PFSK-1 (cell line): ENCODE results near the gene CCNI.

Experiments
- FOXP2 ChIP-seq: optimal IDR thresholded peaks from 2 replicates; pipeline ENCODE3; 2011; ENCODE audit warnings: borderline replicate concordance, control low read depth, inconsistent platforms; ENCODE audit not compliant: insufficient read depth; ENCODE audit errors: extremely low read length, extremely low read depth
- POLR2AphosphoS5 ChIP-seq: IDR thresholded peaks from 2 replicates; pipeline ENCODE4 v1.6.1; 2012; ENCODE audit warnings: low read depth, mild to moderate bottlenecking, control low read depth, low read length, moderate library complexity
- SIN3A ChIP-seq: IDR thresholded peaks from 2 replicates; pipeline ENCODE4 v1.6.1; 2012; ENCODE audit warnings: mild to moderate bottlenecking, low read length, moderate library complexity, borderline replicate concordance; ENCODE audit not compliant: insufficient read depth
- TAF1 ChIP-seq: IDR thresholded peaks from 2 replicates; pipeline ENCODE4 v1.6.1; 2012; ENCODE audit warnings: low read length, control low read depth, borderline replicate concordance; ENCODE audit not compliant: insufficient read depth
- TF ChIP-seq, protein P1 (sequence below), 2 experiments: IDR thresholded peaks; 2 replicates each; pipeline versions ENCODE4 v1.6.1 to v1.8.0; 2011 to 2012; ENCODE audit warnings: low read depth in 2 of 2, low read length in 2 of 2, control low read depth in 1 of 2, inconsistent platforms in 1 of 2, mild to moderate bottlenecking in 1 of 2, moderate library complexity in 1 of 2; ENCODE audit not compliant: insufficient read depth in 1 of 2

The CCNI gene

DNA sequence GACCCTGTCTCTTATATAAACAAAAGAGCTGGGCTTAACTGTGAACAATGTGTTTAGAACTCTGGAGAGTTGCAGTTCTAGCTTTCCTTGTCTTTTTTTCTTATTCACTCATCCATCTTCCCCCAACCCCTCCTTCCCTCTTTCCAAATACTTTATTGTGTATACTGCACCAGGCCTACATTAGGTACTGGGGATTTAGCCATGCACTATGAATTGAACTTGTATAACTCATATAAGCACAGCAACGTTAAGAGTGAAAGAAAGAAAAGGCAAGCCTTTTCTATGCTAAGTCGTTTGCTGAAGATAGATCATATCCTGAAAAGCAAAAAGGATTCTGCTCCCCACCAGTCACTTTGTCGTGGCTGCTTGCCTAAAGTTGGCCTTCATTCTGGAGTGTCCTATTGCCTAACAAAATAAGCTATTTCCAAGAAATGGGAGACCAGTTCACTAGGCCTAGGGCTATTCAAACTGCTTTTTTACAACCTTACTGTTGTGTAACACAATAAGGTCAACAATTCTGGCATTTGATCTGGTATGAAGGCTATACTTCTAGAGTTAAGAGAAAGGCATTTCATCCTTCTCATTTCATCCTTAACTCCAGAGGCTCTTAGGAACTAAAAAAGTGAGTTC, 32.2 kb downstream of the CCNI start:
- TF ChIP-seq FOXP2 (no peak), TAF1 (no peak), POLR2AphosphoS5 (no peak), SIN3A (no peak)
- TF ChIP-seq, protein P1, sequence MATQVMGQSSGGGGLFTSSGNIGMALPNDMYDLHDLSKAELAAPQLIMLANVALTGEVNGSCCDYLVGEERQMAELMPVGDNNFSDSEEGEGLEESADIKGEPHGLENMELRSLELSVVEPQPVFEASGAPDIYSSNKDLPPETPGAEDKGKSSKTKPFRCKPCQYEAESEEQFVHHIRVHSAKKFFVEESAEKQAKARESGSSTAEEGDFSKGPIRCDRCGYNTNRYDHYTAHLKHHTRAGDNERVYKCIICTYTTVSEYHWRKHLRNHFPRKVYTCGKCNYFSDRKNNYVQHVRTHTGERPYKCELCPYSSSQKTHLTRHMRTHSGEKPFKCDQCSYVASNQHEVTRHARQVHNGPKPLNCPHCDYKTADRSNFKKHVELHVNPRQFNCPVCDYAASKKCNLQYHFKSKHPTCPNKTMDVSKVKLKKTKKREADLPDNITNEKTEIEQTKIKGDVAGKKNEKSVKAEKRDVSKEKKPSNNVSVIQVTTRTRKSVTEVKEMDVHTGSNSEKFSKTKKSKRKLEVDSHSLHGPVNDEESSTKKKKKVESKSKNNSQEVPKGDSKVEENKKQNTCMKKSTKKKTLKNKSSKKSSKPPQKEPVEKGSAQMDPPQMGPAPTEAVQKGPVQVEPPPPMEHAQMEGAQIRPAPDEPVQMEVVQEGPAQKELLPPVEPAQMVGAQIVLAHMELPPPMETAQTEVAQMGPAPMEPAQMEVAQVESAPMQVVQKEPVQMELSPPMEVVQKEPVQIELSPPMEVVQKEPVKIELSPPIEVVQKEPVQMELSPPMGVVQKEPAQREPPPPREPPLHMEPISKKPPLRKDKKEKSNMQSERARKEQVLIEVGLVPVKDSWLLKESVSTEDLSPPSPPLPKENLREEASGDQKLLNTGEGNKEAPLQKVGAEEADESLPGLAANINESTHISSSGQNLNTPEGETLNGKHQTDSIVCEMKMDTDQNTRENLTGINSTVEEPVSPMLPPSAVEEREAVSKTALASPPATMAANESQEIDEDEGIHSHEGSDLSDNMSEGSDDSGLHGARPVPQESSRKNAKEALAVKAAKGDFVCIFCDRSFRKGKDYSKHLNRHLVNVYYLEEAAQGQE (IDR thresholded peaks at IDR 0.05; ENCODE audit: insufficient read depth in 1 of 2, low read depth in 2 of 2, low read length in 2 of 2): no peak

DNA sequence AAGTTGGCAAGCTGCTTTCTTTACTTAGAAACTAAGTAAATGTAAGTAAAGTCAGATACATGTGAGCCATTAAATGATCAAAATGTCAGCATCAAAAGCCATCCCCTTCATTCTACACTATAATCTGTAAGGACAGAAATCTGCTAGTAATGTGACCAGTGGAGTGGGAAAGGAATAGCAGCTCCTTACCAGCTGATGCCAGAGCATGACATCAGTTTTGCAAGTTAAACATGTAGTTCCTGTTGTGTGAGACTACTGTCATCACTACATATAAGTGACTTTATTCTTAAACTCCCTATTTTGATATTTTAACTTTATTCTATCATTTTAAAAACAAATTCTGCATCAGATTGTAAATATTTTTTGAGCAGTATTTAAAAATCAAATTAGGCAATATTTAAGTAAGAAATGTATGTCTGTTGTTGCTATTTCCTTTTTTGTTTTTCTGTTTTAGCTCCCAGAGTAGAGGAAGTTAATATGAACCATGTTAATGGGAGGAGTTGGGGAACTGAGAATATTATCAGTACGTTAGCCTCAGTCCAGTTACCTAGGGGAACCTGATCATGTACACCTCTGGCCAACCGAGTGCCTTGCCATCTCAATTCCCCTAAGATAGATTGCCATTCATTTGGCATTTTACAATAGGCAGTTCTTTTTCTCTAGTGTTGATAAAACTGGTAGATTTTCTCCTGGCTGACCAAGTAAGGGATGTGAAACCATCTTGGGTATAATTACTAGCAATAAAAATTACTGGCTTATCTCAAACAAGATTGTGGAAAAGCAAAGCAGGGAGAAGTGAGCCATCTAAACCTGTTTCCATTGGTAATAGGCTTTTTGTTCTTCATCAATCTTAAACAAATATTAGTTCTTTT, 34.7 kb downstream of the CCNI start:
- TF ChIP-seq, protein P1 (IDR thresholded peaks at IDR 0.05; ENCODE audit: insufficient read depth in 1 of 2, low read depth in 2 of 2, low read length in 2 of 2): no peak
- TF ChIP-seq FOXP2: no peak
- TF ChIP-seq POLR2AphosphoS5: no peak
- no peak for TF ChIP-seq TAF1
- TF ChIP-seq SIN3A: no peak

DNA sequence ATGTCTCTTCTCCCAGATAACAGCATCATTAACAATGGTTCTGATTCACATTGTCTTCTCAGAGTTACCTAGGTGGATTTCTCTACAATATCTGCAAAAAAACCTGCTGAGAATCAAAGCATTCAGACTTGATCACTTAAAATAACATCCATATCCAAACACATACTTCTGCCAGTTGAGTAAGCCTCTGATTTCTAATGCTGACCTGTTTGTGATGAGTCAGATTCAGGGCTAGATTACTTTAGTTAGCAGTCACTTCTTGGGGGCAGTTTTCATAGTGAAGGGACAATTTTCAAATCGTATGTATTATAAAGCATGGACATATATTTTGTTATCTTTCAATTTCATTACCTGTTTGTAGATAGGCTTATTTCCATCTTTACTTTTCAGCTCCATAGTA, 35.5 kb downstream of the CCNI start:
- TF ChIP-seq POLR2AphosphoS5: no peak
- TF ChIP-seq FOXP2: no peak
- TF ChIP-seq TAF1: no peak
- no peak for TF ChIP-seq SIN3A
- TF ChIP-seq, protein P1 (IDR thresholded peaks at IDR 0.05; ENCODE audit: insufficient read depth in 1 of 2, low read depth in 2 of 2, low read length in 2 of 2): no peak

DNA sequence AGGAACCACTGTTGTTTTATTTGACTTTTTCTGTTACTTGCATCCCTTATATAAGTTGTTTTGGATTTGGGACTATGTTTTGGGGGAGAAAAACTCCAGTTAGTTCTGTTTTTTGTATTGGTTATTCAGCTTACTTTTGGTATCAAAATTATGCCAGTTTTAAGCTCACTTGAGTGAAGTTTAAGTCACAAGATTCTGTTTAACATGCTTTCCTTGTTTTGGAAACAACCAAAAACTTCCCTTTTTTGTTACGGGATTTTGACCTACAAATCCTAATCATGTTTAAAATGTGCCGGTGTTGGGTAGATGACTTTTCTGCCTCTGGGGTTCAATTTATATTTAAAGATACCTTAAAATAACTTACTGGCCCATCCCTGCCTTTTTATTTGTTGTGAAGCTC, 36.0 kb downstream of the CCNI start:
- TF ChIP-seq, protein P1 (IDR thresholded peaks at IDR 0.05; ENCODE audit: insufficient read depth in 1 of 2, low read depth in 2 of 2, low read length in 2 of 2): no peak
- TF ChIP-seq TAF1 (no peak), POLR2AphosphoS5 (no peak), FOXP2 (no peak)

DNA sequence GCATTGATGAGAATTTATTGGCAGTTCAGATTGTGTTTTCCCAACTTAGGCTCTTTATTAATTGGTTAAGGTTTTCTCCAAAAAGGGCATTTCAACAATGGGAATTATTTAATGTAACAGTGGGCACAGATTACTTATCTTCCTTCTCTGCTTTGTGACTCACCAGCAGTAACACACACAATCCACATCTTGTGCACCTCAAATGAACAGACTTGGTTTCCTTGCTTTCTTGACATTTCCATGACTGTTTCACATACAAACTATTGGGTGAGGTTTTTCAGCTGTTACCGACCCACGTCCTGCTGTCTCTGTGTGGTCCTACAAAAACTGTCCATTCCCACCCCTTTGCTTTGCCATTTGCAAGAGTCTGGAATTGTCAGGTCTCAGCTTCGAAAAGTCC, 38.1 kb downstream of the CCNI start:
- TF ChIP-seq, protein P1 (IDR thresholded peaks at IDR 0.05; ENCODE audit: insufficient read depth in 1 of 2, low read depth in 2 of 2, low read length in 2 of 2): no peak
- TF ChIP-seq TAF1 (no peak), POLR2AphosphoS5 (no peak), SIN3A (no peak), FOXP2 (no peak)
